Osteoblast (primary cell): ENCODE measurements around the gene ZNF277. TPM values are rescaled to one million over a fixed set of nuclear protein-coding genes. Genes with fewer than 3 reads are reported as not detected.

Experiments
- DNase-seq: peaks from one replicate; pipeline ENCODE4 v3.0.0; 2011; ENCODE audit warnings: low spot score, mixed read lengths; ENCODE audit not compliant: insufficient read length; ENCODE audit errors: missing footprints
- H2AFZ ChIP-seq: 2 replicates; pipeline ENCODE4 v1.6.0; 2011; ENCODE audit warnings: mild to moderate bottlenecking, low read length
- H3K27ac ChIP-seq: 2 replicates; pipeline ENCODE4 v1.5.1; 2011; ENCODE audit warnings: mild to moderate bottlenecking, low read depth, low read length, moderate library complexity
- H3K27me3 ChIP-seq: 2 replicates; pipeline ENCODE4 v1.6.0; 2012; ENCODE audit warnings: mild to moderate bottlenecking, control low read depth, inconsistent platforms, low read length, moderate library complexity; ENCODE audit not compliant: insufficient read depth
- H3K36me3 ChIP-seq: 2 replicates; pipeline ENCODE4 v1.5.1; 2011; ENCODE audit warnings: mild to moderate bottlenecking, low read length, control low read depth, moderate library complexity; ENCODE audit not compliant: insufficient read depth
- H3K4me1 ChIP-seq: 2 replicates; pipeline ENCODE4 v1.5.1; 2011; ENCODE audit warnings: mild to moderate bottlenecking, low read length, control low read depth, moderate library complexity; ENCODE audit not compliant: insufficient read depth
- H3K4me2 ChIP-seq: 2 replicates; pipeline ENCODE4 v1.6.0; 2011; ENCODE audit warnings: mild to moderate bottlenecking, low read length; ENCODE audit not compliant: insufficient read depth
- H3K4me3 ChIP-seq: fragments of 200-600 bp; sonication (generic); 3 replicates; pipeline ENCODE4 v1.5.1; 2012; ENCODE audit warnings: mild to moderate bottlenecking, low read length, inconsistent platforms; ENCODE audit not compliant: insufficient read depth
- H3K79me2 ChIP-seq: 2 replicates; pipeline ENCODE4 v1.6.0; 2012; ENCODE audit warnings: mild to moderate bottlenecking, low read length, control low read depth, inconsistent platforms; ENCODE audit not compliant: insufficient read depth
- H3K9me3 ChIP-seq: 2 replicates; pipeline ENCODE4 v1.5.1; 2011; ENCODE audit warnings: low read depth, low read length, control low read depth
- H4K20me1 ChIP-seq: 2 replicates; pipeline ENCODE4 v1.6.0; 2012; ENCODE audit warnings: mild to moderate bottlenecking, low read length, control low read depth; ENCODE audit not compliant: insufficient read depth
- total RNA-seq: library from RNA; depleted of rRNA; stranded (reverse); fragments of >200 nt; gene quantifications from 2 replicates; pipeline ENCODE4 v1.2.3, GENCODE V29; 2012
- TF ChIP-seq, protein P1 (sequence below): IDR thresholded peaks from 2 replicates; pipeline ENCODE4 v1.5.1; 2011; ENCODE audit warnings: mild to moderate bottlenecking, low read depth, low read length, moderate library complexity; ENCODE audit errors: extremely low read depth

The ZNF277 gene
- total RNA-seq, 1 donor, result 58.6 TPM

GRCh38 chr7:112201411-112201810, 5.1 kb upstream of the ZNF277 start:
- Histone ChIP-seq H3K9me3 (no peaks in the 10 kb centered on the region), H4K20me1 (no peaks in the 10 kb centered on the region), H3K4me2 (no peak overlapping the region), H2AFZ (no peak overlapping the region), H3K27me3 (no peaks in the 10 kb centered on the region), H3K4me3 (no peak overlapping the region), H3K79me2 (peaks cover 85% of the 10 kb centered on the region), H3K36me3 (no peaks in the 10 kb centered on the region), H3K4me1 (peaks cover 24% of the 10 kb centered on the region), H3K27ac (no peak overlapping the region)
- TF ChIP-seq, protein P1, sequence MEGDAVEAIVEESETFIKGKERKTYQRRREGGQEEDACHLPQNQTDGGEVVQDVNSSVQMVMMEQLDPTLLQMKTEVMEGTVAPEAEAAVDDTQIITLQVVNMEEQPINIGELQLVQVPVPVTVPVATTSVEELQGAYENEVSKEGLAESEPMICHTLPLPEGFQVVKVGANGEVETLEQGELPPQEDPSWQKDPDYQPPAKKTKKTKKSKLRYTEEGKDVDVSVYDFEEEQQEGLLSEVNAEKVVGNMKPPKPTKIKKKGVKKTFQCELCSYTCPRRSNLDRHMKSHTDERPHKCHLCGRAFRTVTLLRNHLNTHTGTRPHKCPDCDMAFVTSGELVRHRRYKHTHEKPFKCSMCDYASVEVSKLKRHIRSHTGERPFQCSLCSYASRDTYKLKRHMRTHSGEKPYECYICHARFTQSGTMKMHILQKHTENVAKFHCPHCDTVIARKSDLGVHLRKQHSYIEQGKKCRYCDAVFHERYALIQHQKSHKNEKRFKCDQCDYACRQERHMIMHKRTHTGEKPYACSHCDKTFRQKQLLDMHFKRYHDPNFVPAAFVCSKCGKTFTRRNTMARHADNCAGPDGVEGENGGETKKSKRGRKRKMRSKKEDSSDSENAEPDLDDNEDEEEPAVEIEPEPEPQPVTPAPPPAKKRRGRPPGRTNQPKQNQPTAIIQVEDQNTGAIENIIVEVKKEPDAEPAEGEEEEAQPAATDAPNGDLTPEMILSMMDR, result no peak
- DNase-seq, result no peak

GRCh38 chr7:112201839-112202238, 4.7 kb upstream of the ZNF277 start:
- no peak overlapping the region for H3K4me2 ChIP-seq
- H3K27me3 ChIP-seq, result no peaks in the 10 kb centered on the region
- no peaks in the 10 kb centered on the region for H4K20me1 ChIP-seq
- no peaks in the 10 kb centered on the region for H3K9me3 ChIP-seq
- H3K27ac ChIP-seq, result no peak overlapping the region
- H3K4me1 ChIP-seq, result peaks cover 24% of the 10 kb centered on the region
- no peak overlapping the region for H2AFZ ChIP-seq
- H3K4me3 ChIP-seq, result no peak overlapping the region
- no peak for DNase-seq
- peaks cover 84% of the 10 kb centered on the region for H3K79me2 ChIP-seq
- TF ChIP-seq, protein P1, result no peak
- H3K36me3 ChIP-seq, result no peaks in the 10 kb centered on the region

GRCh38 chr7:112202816-112203215, 3.7 kb upstream of the ZNF277 start:
- Histone ChIP-seq H3K79me2 (peaks cover 84% of the 10 kb centered on the region), H3K27ac (no peak overlapping the region), H3K27me3 (no peaks in the 10 kb centered on the region), H3K4me2 (no peak overlapping the region), H3K36me3 (no peaks in the 10 kb centered on the region), H3K4me1 (peaks cover 28% of the 10 kb centered on the region), H3K4me3 (no peak overlapping the region), H2AFZ (no peak overlapping the region), H4K20me1 (no peaks in the 10 kb centered on the region), H3K9me3 (no peaks in the 10 kb centered on the region)
- DNase-seq, result no peak
- TF ChIP-seq, protein P1, result no peak

DNA sequence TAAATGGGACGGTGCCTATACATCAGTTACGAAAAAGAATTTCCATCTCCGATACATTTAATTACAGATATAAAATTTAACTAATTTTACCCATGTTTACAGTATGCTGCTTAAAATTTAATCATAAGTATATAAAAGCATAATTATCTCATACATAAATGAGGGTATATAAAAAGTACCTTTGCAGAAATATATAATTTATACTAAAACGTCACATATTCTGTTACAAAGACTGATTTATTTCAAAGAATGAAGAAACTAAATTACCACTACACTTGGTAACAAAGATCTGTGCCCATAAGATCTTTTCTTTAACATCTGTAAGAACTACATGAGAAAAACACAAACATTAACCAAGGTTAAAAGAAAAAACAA, 3.1 kb upstream of the ZNF277 start:
- no peaks in the 10 kb centered on the region for H3K36me3 ChIP-seq
- H3K9me3 ChIP-seq, result no peaks in the 10 kb centered on the region
- H4K20me1 ChIP-seq, result no peaks in the 10 kb centered on the region
- TF ChIP-seq, protein P1, result no peak
- no peaks in the 10 kb centered on the region for H3K27me3 ChIP-seq
- H3K27ac ChIP-seq, result no peak overlapping the region
- peaks cover 81% of the 10 kb centered on the region for H3K79me2 ChIP-seq
- H2AFZ ChIP-seq, result no peak overlapping the region
- peak overlapping the region; percentile 82 for H3K4me2 ChIP-seq
- DNase-seq, result no peak
- peaks cover 28% of the 10 kb centered on the region for H3K4me1 ChIP-seq
- H3K4me3 ChIP-seq, result no peak overlapping the region
